HG02571 (cell line): Measurements from ENCODE around the gene PPP2R5E.

ENCODE experiments used
- ATAC-seq: cut with Tn5 transposase; IDR thresholded peaks from one replicate; pipeline ENCODE4 v1.9.1; 2021; ENCODE audit warnings: mild to moderate bottlenecking, moderate library complexity; ENCODE audit not compliant: unreplicated experiment

PPP2R5E gene

GRCh38 chr14:63435838-63436237, 107.3 kb downstream of the PPP2R5E start:
- no peak for ATAC-seq

DNA sequence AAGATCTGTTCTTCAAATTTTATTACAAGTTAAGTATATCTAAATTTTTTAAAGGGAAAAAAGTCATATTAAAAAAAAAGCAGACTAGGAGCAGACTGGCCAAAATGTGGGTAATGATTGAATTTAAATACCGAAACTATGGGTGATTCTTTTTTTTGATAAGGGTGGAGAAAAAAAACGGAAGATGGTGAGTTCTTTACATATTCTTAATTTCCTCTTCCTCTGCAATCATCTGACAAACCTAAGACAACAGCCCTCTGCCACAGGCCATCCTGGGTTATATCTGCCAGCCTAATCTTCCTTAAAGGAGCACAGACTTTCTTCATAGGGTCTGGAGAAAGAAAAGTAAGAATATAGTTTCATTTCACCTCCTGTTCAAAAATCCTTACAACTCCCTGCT, 108.0 kb downstream of the PPP2R5E start:
- no peak for ATAC-seq

- ATAC-seq = no peak
These were observed 110.2 kb downstream of the PPP2R5E start for GRCh38 chr14:63432888-63433552.

DNA sequence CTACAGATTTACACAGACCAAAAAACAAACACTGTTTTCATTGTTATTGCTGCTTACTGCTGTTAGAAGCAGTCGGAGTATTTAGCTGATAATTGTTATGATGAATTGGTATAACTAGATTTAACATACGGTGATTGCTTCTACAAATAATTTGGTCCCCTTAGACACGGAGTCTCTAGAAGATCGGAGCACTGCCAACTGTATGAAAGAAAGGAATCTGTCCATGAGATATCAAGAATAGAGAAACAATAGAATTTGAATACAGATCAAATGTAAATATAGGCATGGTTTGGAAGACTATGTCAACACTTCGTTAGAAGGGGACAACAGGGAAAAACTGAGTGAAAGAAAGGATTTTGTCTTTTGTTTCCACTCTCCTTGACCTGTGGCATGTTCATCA, 110.9 kb downstream of the PPP2R5E start:
- no peak for ATAC-seq

DNA sequence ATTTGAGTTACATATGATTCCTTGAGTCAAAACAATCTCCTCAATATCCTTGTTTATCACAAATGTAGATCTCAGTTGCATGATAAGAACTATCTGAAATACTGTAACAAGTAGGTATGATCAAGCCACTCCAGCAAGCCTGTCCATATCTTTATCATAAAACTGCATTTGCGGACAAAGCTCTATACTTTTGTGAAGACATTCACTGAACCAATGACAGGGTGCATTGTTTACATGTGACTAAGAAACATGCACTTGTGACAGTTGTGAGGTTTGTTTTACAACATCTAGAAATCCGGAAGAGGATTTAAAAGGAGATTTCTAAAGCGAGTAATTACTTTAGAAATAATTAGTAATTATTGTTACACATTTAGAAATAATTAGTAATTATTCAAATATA, 111.7 kb downstream of the PPP2R5E start:
- ATAC-seq = no peak

DNA sequence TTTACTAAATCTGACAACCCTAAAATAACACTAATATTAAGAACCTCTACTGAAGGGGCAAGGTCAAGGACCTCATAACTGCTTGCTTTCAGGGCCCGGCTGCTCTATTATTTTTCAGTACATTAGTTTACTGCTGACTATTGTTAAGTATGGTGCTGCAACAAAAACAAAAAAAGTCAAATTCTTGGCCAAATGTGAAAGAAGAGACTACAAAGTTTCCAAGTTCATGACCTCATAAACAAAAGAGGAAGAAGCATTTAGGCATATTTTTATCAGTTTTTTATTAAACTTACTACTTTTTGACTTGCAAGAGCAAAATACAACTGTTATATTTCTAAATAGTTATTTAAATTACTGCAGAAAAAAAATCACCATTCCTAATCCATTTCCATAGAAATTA, 114.7 kb downstream of the PPP2R5E start:
- no peak for ATAC-seq

GRCh38 chr14:63426838-63427352, 116.3 kb downstream of the PPP2R5E start:
- no peak for ATAC-seq

- ATAC-seq = no peak
These were observed 119.3 kb downstream of the PPP2R5E start for GRCh38 chr14:63423889-63424288.

- ATAC-seq = no peak
These were observed 119.8 kb downstream of the PPP2R5E start for GRCh38 chr14:63423381-63423780.

GRCh38 chr14:63421919-63422318, 121.3 kb downstream of the PPP2R5E start:
- no peak for ATAC-seq

GRCh38 chr14:63421226-63421625, 122.0 kb downstream of the PPP2R5E start:
- no peak for ATAC-seq

DNA sequence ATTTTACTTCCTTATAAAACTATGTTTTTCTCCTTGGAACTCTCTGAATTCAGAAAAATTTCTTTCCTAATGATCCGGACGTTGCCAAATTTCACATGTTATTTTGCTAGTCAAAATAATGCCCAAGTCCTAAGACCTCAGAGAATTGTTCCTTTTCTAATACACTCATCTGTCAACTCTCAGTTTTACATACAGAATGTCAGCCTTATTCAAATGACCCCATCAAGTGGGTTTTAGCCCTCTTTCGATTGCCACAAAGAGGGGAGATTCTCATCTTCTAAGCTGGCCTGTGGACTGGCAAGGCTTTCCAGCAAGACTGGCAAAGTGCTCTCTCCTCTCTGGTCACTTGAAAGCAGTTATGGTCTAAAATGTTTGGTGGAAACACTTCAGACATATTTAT, 125.2 kb downstream of the PPP2R5E start:
- peak; percentile 66 for ATAC-seq

DNA sequence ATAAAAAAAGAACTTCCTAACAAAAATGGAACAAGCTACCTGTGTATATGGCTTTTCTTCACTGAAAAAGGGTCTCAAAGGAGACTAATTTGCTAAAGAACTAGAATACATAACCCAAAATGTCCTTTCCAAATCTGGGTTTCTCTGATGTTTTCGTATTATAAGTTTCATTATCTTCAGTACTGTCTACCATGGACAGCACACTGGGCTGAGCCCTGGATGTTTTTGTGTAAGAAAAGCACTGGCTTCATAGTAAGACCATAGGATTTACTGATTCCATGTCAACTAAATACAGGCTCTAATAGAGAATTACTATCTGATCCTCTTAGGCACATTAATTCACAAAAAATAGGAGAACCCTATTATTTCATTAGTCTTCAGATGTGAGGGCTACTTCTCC, 130.2 kb downstream of the PPP2R5E start:
- no peak for ATAC-seq

DNA sequence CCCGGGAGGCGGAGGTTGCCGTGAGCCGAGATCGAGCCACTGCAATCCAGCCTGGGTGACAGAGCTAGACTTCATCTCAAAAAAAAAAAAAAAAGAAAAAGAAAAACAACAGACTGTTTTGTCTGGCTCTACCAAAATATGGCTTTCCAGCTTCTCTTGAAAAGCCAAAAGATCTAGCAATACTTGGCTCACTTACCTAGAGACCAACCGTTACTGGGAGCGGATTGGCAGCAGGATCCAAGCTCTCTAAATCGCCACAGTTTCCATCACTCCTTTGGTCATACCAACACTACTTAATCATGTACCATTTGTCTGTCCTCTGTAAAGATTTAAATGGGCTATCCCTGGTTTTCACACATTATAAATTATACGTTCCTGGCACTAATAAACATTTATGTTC, 136.8 kb downstream of the PPP2R5E start:
- ATAC-seq = no peak

DNA sequence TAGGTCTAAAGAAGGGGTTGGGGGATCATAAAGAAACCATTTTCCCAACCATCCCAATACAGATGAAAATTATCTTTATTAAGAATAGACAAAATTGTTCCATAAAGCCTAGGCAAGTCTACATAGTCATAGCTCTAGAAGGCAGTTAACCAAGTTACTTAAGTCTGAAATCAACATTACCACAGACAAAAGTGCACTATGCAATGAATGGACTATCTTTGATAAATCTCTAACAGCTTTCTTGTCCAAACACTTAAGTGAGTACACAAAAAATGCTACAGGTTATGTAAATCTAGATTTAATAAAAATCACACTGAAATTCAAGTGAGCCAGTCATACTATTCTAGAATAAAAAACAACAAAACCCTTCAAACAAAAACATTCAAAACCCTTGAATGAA, 137.5 kb downstream of the PPP2R5E start:
- no peak for ATAC-seq

DNA sequence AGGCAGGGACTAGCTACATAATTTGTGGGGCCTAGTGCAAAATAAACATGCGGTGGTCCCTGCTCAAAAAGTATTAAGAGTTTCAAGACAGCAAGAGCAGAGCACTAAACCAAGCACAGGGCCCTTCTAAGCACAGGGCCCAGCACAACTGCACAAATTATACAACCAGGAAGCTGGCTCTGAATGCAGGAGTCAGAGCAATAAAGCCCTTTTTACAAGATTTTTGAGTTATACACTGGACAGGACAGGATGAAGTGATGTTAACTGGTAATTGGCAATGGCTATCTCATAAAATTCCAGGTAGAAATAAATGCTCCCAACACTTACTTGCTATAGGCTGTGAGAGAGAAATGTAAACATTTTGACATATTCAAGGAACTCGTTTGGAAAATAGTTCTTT, 138.3 kb downstream of the PPP2R5E start:
- no peak for ATAC-seq

- no peak for ATAC-seq
These were observed 141.5 kb downstream of the PPP2R5E start for GRCh38 chr14:63401646-63402045.

GRCh38 chr14:63398952-63399351, 144.2 kb downstream of the PPP2R5E start:
- no peak for ATAC-seq

- no peak for ATAC-seq
These were observed 148.3 kb downstream of the PPP2R5E start for GRCh38 chr14:63394841-63395240.

DNA sequence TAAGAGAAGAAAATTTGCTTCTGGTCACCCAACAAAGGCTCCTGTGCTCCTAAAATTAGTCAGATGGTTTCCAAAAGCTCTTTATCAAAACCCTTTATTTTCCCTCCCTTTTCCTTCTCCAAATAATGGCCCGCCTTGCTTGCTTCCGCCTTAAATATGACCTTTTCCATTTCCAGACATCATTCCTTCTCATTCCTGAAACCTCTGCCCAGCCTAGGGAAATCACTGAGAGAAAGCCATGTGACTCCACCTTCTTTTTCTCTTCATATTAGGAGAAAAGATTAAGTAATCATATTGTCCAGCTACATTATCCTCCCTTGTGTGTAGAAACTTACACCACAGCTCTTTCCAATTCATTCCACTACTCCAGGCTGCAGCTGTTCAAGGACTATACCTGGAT, 148.7 kb downstream of the PPP2R5E start:
- no peak for ATAC-seq

GRCh38 chr14:63393012-63393411, 150.2 kb downstream of the PPP2R5E start:
- ATAC-seq = no peak

DNA sequence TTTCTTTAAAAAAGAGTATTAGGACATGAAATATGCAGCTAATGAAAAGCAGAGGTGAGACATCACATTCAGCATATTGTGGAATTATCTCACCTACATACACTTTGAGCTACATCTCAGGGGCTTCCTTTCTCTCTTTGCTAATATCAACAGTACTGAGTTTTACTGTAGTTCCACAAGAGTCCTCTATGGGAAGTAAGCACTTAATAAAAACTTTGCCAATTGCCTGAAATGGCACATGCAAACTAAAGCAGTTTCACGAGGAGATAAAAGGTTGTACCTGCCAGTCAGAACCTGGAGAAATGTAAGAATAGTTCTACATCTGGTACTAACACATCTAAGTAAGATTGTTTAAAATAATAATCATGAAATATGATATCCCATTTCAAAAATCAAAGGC, 150.9 kb downstream of the PPP2R5E start:
- no peak for ATAC-seq

GRCh38 chr14:63388766-63389431, 154.3 kb downstream of the PPP2R5E start:
- ATAC-seq = no peak
